ENCODE results near the gene MCF2L.

MCF2L gene

DNA sequence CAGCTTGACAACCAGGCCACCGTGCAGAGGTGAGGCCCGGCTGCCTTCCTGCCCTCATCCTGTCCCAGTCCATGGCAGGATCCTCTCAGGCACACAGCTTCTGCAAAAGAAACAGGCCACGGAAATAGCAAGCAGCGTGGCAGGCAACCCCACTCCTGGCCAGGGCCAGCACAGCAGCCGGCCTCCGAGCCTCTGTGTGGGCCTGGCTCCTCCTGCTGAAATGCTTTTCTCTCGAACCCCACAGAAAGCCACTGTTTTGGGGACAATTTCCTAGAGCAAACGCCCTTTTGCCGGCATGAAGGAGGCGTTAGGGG lies 97.1 kb downstream of the MCF2L start:
- H3K27me3 ChIP-seq (ENCODE audit: control insufficient read depth in 5 of 5, insufficient read depth in 4 of 5, low read length in 5 of 5) = peaks cover 3 to 17% (median 8%) of the 10 kb centered on the region in 5 donors
- H3K27ac ChIP-seq (ENCODE audit: low read depth, low read length) = no peak overlapping the region
- H3K4me1 ChIP-seq (ENCODE audit: control insufficient read depth in 5 of 5, insufficient read depth in 5 of 5, low read length in 5 of 5) = peaks cover 2 to 17% (median 9%) of the 10 kb centered on the region in 5 donors
- H3K36me3 ChIP-seq (ENCODE audit: control insufficient read depth in 5 of 5, insufficient read depth in 5 of 5, low read length in 5 of 5) = peaks cover 0 to 49% (median 33%) of the 10 kb centered on the region in 5 donors
- H3K9me3 ChIP-seq (ENCODE audit: control insufficient read depth in 5 of 5, low read length in 5 of 5) = no peaks in the 10 kb centered on the region
- H3K4me3 ChIP-seq (ENCODE audit: low read depth in 1 of 5, low read length in 5 of 5) = no peak overlapping the region
- no peak overlapping the region for H3K9ac ChIP-seq (ENCODE audit: low read length in 5 of 5)

DNA sequence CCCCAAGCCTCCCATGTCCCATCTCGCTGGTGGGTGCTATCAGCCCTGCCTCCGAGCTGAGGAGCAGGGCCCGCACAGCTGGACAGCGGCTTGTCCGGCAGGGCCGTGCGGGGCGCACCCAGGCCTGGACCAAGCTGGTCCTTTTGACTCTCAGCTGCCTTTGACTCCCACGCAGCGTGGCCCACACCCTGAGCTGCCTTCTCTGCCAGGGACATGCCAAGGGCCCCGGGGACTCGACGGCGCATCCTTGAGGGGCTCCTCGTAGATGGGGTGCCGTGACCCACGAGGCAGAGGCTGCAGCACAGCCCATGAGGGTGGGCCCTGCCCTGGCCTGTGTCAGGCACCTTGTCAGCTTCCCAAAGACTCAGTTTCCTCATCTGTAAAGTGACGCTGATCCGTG lies 97.7 kb downstream of the MCF2L start:
- Histone ChIP-seq H3K4me3 (ENCODE audit: low read depth in 1 of 5, low read length in 5 of 5) (no peak overlapping the region), H3K9me3 (ENCODE audit: control insufficient read depth in 5 of 5, low read length in 5 of 5) (no peaks in the 10 kb centered on the region), H3K27ac (ENCODE audit: low read depth, low read length) (no peak overlapping the region), H3K36me3 (ENCODE audit: control insufficient read depth in 5 of 5, insufficient read depth in 5 of 5, low read length in 5 of 5) (peaks cover 0 to 46% (median 33%) of the 10 kb centered on the region in 5 donors), H3K4me1 (ENCODE audit: control insufficient read depth in 5 of 5, insufficient read depth in 5 of 5, low read length in 5 of 5) (peaks cover 2 to 17% (median 9%) of the 10 kb centered on the region in 5 donors), H3K27me3 (ENCODE audit: control insufficient read depth in 5 of 5, insufficient read depth in 4 of 5, low read length in 5 of 5) (peaks cover 3 to 17% (median 8%) of the 10 kb centered on the region in 5 donors), H3K9ac (ENCODE audit: low read length in 5 of 5) (no peak overlapping the region)

DNA sequence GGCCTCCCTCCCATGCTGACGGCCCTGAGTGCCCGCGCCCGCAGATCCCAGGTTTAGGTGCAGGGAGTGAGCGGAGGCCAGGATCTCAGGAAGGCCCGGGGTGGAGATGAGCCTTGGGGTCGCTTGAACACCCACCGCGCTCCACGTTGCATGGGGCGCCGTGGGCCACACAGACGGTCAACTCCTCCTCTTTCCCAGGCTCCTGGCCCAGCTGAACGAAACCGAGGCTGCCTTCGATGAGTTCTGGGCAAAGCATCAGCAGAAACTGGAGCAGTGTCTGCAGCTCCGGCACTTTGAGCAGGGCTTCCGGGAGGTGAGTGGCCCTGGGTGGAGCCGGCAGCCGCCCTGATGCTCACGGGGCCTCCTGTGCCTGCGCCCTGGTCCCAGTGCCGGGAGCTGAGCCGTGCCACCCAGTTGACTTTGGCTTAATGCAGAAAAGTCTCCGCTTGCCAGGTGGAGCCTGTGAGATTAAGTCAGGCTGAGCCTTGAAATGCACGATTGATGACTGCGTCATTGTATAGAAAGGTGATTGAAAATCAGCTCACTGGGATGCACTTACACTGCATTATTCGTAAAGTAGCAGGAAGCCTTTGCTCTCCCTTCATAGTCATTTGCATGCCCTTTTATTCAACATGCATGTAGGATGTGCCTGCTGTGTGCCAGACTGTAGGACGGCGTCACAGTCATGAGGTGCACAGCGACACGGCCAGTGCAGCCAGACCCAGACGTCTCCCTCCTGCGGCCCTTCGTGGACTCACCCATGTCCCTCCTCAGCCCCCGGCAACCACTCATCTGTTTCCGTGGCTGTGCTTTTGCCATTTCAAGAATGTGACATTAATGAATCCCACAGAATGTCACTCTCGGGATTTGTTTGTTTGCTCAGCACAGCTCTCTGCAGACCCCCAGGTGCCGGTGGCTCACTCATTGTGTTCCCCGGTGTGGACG lies 101.1 kb downstream of the MCF2L start:
- H3K9ac ChIP-seq (ENCODE audit: low read length in 5 of 5) = no peak overlapping the region
- H3K27me3 ChIP-seq (ENCODE audit: control insufficient read depth in 5 of 5, insufficient read depth in 4 of 5, low read length in 5 of 5) = peaks cover 0 to 7% (median 3%) of the 10 kb centered on the region in 5 donors
- H3K9me3 ChIP-seq (ENCODE audit: control insufficient read depth in 5 of 5, low read length in 5 of 5) = peaks cover 0 to 4% (median 0%) of the 10 kb centered on the region in 5 donors
- H3K4me1 ChIP-seq (ENCODE audit: control insufficient read depth in 5 of 5, insufficient read depth in 5 of 5, low read length in 5 of 5) = peaks cover 0 to 5% (median 2%) of the 10 kb centered on the region in 5 donors
- H3K36me3 ChIP-seq (ENCODE audit: control insufficient read depth in 5 of 5, insufficient read depth in 5 of 5, low read length in 5 of 5) = peaks cover 0 to 45% (median 32%) of the 10 kb centered on the region in 5 donors
- no peak overlapping the region for H3K4me3 ChIP-seq (ENCODE audit: low read depth in 1 of 5, low read length in 5 of 5)
- H3K27ac ChIP-seq (ENCODE audit: low read depth, low read length) = no peak overlapping the region

DNA sequence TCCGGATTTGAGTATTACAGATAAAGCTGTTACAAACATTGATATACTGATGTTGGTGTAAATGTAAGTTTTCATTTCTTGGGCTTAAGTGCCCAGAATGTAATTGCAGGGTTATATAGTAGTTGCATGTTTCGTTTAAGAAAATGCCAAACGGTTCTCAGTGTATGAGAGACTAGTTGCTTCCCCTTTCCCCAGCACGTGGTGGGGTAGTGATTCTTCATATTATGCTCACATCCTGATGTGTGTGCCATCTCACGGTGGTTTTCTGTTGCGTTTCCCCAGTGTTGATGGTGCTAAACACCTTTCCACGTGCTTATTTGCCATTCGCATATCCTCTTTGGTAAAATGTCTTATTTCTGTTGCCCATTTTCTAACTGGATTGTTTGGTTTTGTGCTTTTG lies 101.8 kb downstream of the MCF2L start:
- no peak overlapping the region for H3K4me3 ChIP-seq (ENCODE audit: low read depth in 1 of 5, low read length in 5 of 5)

DNA sequence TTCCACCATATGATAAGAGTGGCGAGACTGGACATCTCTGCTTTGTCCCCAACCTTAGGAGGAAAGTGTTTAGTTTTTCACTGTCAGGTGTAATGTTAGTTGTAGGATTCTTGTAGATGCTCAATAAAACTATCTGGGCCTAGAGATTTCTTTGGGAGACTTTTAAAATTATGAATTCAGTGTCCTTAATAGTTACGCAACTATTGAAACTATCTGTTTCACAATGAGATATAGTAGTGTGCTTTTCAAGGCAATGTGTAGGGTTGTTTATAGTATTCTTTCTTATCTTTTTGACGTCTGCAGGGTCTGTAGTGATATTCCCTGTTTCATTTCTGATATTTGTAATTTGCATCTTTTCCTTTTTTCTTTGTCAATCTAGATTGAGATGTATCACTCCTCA lies 103.4 kb downstream of the MCF2L start:
- H3K9me3 ChIP-seq (ENCODE audit: control insufficient read depth in 5 of 5, low read length in 5 of 5) = peaks cover 0 to 4% (median 0%) of the 10 kb centered on the region in 5 donors
- H3K27ac ChIP-seq (ENCODE audit: low read depth, low read length) = no peak overlapping the region
- no peaks in the 10 kb centered on the region for H3K27me3 ChIP-seq (ENCODE audit: control insufficient read depth in 5 of 5, insufficient read depth in 4 of 5, low read length in 5 of 5)
- H3K36me3 ChIP-seq (ENCODE audit: control insufficient read depth in 5 of 5, insufficient read depth in 5 of 5, low read length in 5 of 5) = peaks cover 0 to 53% (median 45%) of the 10 kb centered on the region in 5 donors
- no peak overlapping the region for H3K4me3 ChIP-seq (ENCODE audit: low read depth in 1 of 5, low read length in 5 of 5)
- H3K4me1 ChIP-seq (ENCODE audit: control insufficient read depth in 5 of 5, insufficient read depth in 5 of 5, low read length in 5 of 5) = no peaks in the 10 kb centered on the region
- no peak overlapping the region for H3K9ac ChIP-seq (ENCODE audit: low read length in 5 of 5)

More for the DNA sequence above, 101.8 kb downstream of the MCF2L start:
- peaks cover 0 to 4% (median 0%) of the 10 kb centered on the region in 5 donors for H3K9me3 ChIP-seq (ENCODE audit: control insufficient read depth in 5 of 5, low read length in 5 of 5)
- peaks cover 0 to 5% (median 3%) of the 10 kb centered on the region in 5 donors for H3K27me3 ChIP-seq (ENCODE audit: control insufficient read depth in 5 of 5, insufficient read depth in 4 of 5, low read length in 5 of 5)
- no peak overlapping the region for H3K9ac ChIP-seq (ENCODE audit: low read length in 5 of 5)
- no peak overlapping the region for H3K27ac ChIP-seq (ENCODE audit: low read depth, low read length)
- peaks cover 0 to 43% (median 34%) of the 10 kb centered on the region in 5 donors for H3K36me3 ChIP-seq (ENCODE audit: control insufficient read depth in 5 of 5, insufficient read depth in 5 of 5, low read length in 5 of 5)
- no peaks in the 10 kb centered on the region for H3K4me1 ChIP-seq (ENCODE audit: control insufficient read depth in 5 of 5, insufficient read depth in 5 of 5, low read length in 5 of 5)

DNA sequence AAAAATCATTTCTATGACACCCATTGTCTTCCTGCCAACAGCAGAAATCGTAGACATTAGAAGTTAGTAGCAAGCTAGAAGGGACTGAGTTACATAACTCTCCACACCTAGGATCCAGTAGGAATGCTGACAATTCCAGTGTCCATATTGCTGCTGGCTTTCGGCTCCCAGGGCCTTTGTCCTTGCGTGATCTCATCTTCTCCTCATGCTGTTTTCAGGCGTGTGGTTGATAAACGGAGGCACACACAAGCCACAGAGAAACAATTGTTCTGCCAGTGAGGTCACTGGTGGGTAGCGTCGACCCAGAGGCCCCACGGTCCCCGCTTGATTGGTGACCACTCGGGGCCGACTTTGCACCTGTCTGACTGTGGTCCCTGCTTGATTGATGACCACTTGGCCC lies 104.9 kb downstream of the MCF2L start:
- no peak overlapping the region for H3K4me3 ChIP-seq (ENCODE audit: low read depth in 1 of 5, low read length in 5 of 5)
- H3K9ac ChIP-seq (ENCODE audit: low read length in 5 of 5) = no peak overlapping the region
- H3K27me3 ChIP-seq (ENCODE audit: control insufficient read depth in 5 of 5, insufficient read depth in 4 of 5, low read length in 5 of 5) = peaks cover 0 to 3% (median 0%) of the 10 kb centered on the region in 5 donors
- H3K27ac ChIP-seq (ENCODE audit: low read depth, low read length) = no peak overlapping the region
- peaks cover 0 to 4% (median 0%) of the 10 kb centered on the region in 5 donors for H3K4me1 ChIP-seq (ENCODE audit: control insufficient read depth in 5 of 5, insufficient read depth in 5 of 5, low read length in 5 of 5)
- H3K36me3 ChIP-seq (ENCODE audit: control insufficient read depth in 5 of 5, insufficient read depth in 5 of 5, low read length in 5 of 5) = peaks cover 0 to 65% (median 60%) of the 10 kb centered on the region in 5 donors
- peaks cover 0 to 4% (median 0%) of the 10 kb centered on the region in 5 donors for H3K9me3 ChIP-seq (ENCODE audit: control insufficient read depth in 5 of 5, low read length in 5 of 5)

DNA sequence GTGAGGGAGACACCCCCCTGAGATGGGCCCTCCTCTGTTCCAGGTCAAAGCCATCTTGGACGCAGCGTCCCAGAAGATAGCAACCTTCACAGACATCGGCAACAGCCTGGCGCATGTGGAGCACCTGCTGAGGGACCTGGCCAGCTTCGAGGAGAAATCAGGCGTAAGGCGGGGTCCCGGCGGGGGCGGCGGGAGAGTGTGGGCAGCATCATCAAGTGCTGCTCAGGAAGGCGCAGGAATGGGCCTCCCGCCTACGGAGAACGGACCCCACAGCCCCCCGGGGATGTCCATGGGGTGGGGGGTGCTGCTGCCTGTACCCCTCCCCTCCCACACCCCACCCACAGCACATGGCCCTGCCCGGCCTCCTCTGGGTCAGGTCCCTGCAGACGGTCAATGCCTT lies 105.4 kb downstream of the MCF2L start:
- H3K9me3 ChIP-seq (ENCODE audit: control insufficient read depth in 5 of 5, low read length in 5 of 5) = peaks cover 0 to 4% (median 0%) of the 10 kb centered on the region in 5 donors
- H3K9ac ChIP-seq (ENCODE audit: low read length in 5 of 5) = no peak overlapping the region
- H3K4me3 ChIP-seq (ENCODE audit: low read depth in 1 of 5, low read length in 5 of 5) = no peak overlapping the region
- peaks cover 0 to 3% (median 0%) of the 10 kb centered on the region in 5 donors for H3K27me3 ChIP-seq (ENCODE audit: control insufficient read depth in 5 of 5, insufficient read depth in 4 of 5, low read length in 5 of 5)
- no peak overlapping the region for H3K27ac ChIP-seq (ENCODE audit: low read depth, low read length)
- peaks cover 0 to 69% (median 63%) of the 10 kb centered on the region in 5 donors for H3K36me3 ChIP-seq (ENCODE audit: control insufficient read depth in 5 of 5, insufficient read depth in 5 of 5, low read length in 5 of 5)
- peaks cover 0 to 4% (median 0%) of the 10 kb centered on the region in 5 donors for H3K4me1 ChIP-seq (ENCODE audit: control insufficient read depth in 5 of 5, insufficient read depth in 5 of 5, low read length in 5 of 5)

DNA sequence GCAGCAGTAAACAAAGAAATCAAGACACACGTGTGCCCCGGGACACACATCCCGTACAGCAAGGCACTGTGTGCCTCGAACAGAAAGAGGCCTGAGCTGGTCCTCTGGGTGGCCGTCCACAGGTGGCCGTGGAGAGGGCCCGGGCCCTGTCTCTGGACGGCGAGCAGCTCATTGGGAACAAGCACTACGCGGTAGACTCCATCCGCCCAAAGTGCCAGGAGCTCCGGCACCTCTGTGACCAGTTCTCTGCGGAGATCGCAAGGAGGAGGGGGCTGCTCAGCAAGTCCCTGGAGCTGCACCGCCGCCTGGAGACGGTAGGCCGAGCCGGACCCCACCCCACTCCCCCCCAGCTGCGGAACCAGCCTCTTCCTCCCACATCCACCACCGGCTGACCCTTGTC lies 105.9 kb downstream of the MCF2L start:
- Histone ChIP-seq H3K9ac (ENCODE audit: low read length in 5 of 5) (no peak overlapping the region), H3K4me1 (ENCODE audit: control insufficient read depth in 5 of 5, insufficient read depth in 5 of 5, low read length in 5 of 5) (peaks cover 0 to 4% (median 0%) of the 10 kb centered on the region in 5 donors), H3K9me3 (ENCODE audit: control insufficient read depth in 5 of 5, low read length in 5 of 5) (peaks cover 0 to 4% (median 0%) of the 10 kb centered on the region in 5 donors), H3K4me3 (ENCODE audit: low read depth in 1 of 5, low read length in 5 of 5) (no peak overlapping the region), H3K27me3 (ENCODE audit: control insufficient read depth in 5 of 5, insufficient read depth in 4 of 5, low read length in 5 of 5) (peaks cover 0 to 3% (median 0%) of the 10 kb centered on the region in 5 donors), H3K36me3 (ENCODE audit: control insufficient read depth in 5 of 5, insufficient read depth in 5 of 5, low read length in 5 of 5) (peaks cover 0 to 71% (median 60%) of the 10 kb centered on the region in 5 donors), H3K27ac (ENCODE audit: low read depth, low read length) (no peak overlapping the region)

DNA sequence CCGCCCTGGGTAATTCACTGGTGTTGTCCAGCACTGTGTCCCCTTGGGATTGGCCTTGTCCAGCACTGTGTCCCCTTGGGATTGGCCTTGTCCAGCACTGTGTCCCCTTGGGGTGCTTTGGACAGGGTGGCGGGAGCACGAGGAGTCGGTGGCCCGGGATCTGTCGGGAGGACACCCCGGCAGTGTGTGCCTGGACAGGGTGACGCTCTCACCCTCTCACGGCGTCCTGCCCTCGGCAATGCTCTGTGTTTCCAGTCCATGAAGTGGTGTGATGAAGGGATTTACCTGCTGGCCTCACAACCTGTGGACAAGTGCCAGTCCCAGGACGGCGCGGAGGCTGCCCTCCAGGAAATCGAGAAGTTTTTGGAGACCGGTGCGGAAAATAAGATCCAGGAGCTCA lies 106.7 kb downstream of the MCF2L start:
- peaks cover 0 to 4% (median 0%) of the 10 kb centered on the region in 5 donors for H3K9me3 ChIP-seq (ENCODE audit: control insufficient read depth in 5 of 5, low read length in 5 of 5)
- peaks cover 0 to 68% (median 53%) of the 10 kb centered on the region in 5 donors for H3K36me3 ChIP-seq (ENCODE audit: control insufficient read depth in 5 of 5, insufficient read depth in 5 of 5, low read length in 5 of 5)
- peaks cover 0 to 4% (median 0%) of the 10 kb centered on the region in 5 donors for H3K4me1 ChIP-seq (ENCODE audit: control insufficient read depth in 5 of 5, insufficient read depth in 5 of 5, low read length in 5 of 5)
- no peak overlapping the region for H3K27ac ChIP-seq (ENCODE audit: low read depth, low read length)
- no peak overlapping the region for H3K9ac ChIP-seq (ENCODE audit: low read length in 5 of 5)
- no peak overlapping the region for H3K4me3 ChIP-seq (ENCODE audit: low read depth in 1 of 5, low read length in 5 of 5)
- peaks cover 0 to 6% (median 2%) of the 10 kb centered on the region in 5 donors for H3K27me3 ChIP-seq (ENCODE audit: control insufficient read depth in 5 of 5, insufficient read depth in 4 of 5, low read length in 5 of 5)

All from subcutaneous abdominal adipose tissue (tissue), 5 donors.